Measurements from ENCODE around the gene NPIPA5. TPM values are rescaled to one million over a fixed set of nuclear protein-coding genes. Genes with fewer than 3 reads are reported as not detected.
"Not testable (repeated sequence)": the region's sequence is repeated elsewhere in the genome, so short reads cannot be mapped to it uniquely, and the experiment has no call there.

Gene NPIPA5
- total and polyA plus RNA-seq, 2 of the 13 experiments (the other 11 are each of a cell fraction or from before 2014, with no cell fraction given), result 9.7 to 21.5 TPM

DNA sequence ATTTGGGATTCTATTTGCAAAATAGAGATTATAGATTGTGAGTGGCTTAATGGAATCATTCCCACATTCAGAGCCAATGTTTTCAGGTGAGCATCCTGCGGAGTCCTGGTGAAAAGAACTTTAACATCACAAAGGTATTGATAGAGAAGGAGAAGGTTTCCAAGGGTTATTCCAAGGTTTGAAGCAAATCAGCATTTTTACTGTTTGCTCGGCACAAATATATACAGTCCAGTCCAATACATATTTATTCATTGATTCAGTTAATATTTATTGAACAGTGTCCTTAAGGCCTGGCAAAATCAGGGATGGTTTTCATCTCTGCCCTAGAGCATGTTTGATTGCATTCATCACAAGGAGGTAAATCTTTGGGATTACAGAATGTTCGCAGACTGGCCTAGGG, 23.9 kb upstream of the NPIPA5 start (continued):
- TF ChIP-seq MAFF (IDR thresholded peaks at IDR 0.05; ENCODE audit: low read depth, low read length) (peak; percentile 73), PHB2 (IDR thresholded peaks at IDR 0.05; ENCODE audit: partially characterized antibody) (no peak)

DNA sequence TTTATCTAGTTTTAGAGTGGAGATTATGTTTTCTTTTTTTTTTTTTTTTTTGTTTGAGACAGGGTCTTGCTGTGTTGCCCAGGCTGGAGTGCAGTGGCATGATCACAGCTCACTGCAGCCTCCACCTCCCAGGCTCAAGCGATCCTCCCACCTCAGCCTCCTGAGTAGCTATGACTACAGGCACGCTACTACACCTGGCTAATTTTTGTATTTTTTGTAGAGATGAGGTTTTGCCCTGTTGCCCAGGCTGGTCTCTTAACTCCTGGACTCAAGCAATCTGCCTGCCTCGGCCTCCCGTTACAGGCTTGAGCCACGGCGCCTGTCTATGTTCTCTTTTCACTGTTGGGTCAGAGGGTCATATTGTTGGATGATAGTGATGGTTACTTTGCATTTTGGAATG, 22.2 kb upstream of the NPIPA5 start:
- H2AFZ ChIP-seq (ENCODE audit: low read length); CTCF ChIA-PET (ENCODE audit: low intra/inter-chr PET ratio, low total read pairs); H3K27me3 ChIP-seq (ENCODE audit: control insufficient read depth in 1 of 2, insufficient read depth in 2 of 2, low read length in 2 of 2); H3K4me2 ChIP-seq (ENCODE audit: low read depth, low read length); H3K4me3 ChIP-seq (replicated peaks in 1 of 3; ENCODE audit: insufficient read depth in 1 of 3, low read depth in 2 of 3, low read length in 3 of 3); ATAC-seq; BruUV-seq (replicated peaks); H3K9me3 ChIP-seq (ENCODE audit: low read length); DNase-seq (ENCODE audit: low spot score); FAIRE-seq; H4K20me1 ChIP-seq (ENCODE audit: insufficient read depth, low read length); intact Hi-C loops (cut with micrococcal nuclease; ENCODE audit: unreplicated experiment); H3K9ac ChIP-seq (ENCODE audit: insufficient read depth, low read depth, low read length); POLR2A ChIA-PET; in situ Hi-C loops (cut with HindIII; ENCODE audit: extremely low pct_ligation_motif_present, low pct_unique_long_range_greater_than_20kb): not testable (repeated sequence)
- Histone ChIP-seq H3K4me1 (ENCODE audit: insufficient read depth, low read length) (peaks cover 71% of the 10 kb centered on the region), H3K27ac (ENCODE audit: extremely low read length, insufficient read depth, low read length) (peak overlapping the region; percentile 11), H3K79me2 (ENCODE audit: insufficient read depth, low read length) (peaks cover 34% of the 10 kb centered on the region), H3K36me3 (replicated peaks in 1 of 2; ENCODE audit: control insufficient read depth in 1 of 2, insufficient read depth in 2 of 2, low read length in 2 of 2) (peaks cover 1 to 18% of the 10 kb centered on the region in 2 experiments; a peak in 4 of 5 replicates)
- TF ChIP-seq DZIP1 (CRISPR knock-in tag; IDR thresholded peaks at IDR 0.05) (0 out of 2 replicates have a peak, but pooled peaks have one; percentile 60), ZNF121 (CRISPR knock-in tag; IDR thresholded peaks at IDR 0.05) (peak; percentile 97), ZNF770 (CRISPR knock-in tag; IDR thresholded peaks at IDR 0.05) (peak; percentile 91)
- 98% methylated on average over 6 of the region's 6 CpGs for WGBS (ENCODE audit: low lambda C conversion rate)

Data from HepG2 (cell line).